ENCODE results near the gene TFCP2L1. TPM values are rescaled to one million over a fixed set of nuclear protein-coding genes. Genes with fewer than 3 reads are reported as not detected.

Gene TFCP2L1
- total RNA-seq, 1 donor from 2014 or later = 4.6 TPM

GRCh38 chr2:121242976-121243375 is 42.0 kb downstream of the TFCP2L1 start:
- DNase-seq (ENCODE audit: extremely low spot score, unreplicated experiment) = no peak
- Mint-ChIP-seq H3K4me1 (ENCODE audit: unreplicated experiment) (peaks cover 14% of the 10 kb centered on the region), H3K9me3 (no peaks in the 10 kb centered on the region), H3K27ac (no peak overlapping the region), H3K27me3 (peaks cover 2% of the 10 kb centered on the region), H3K36me3 (no peaks in the 10 kb centered on the region), H3K4me3 (no peak overlapping the region)
- no peak for TF ChIP-seq CTCF (conservative IDR thresholded peaks at IDR 0.05)

- H3K9me3 Mint-ChIP-seq = no peaks in the 10 kb centered on the region
- no peak overlapping the region for H3K27ac Mint-ChIP-seq
- H3K4me3 Mint-ChIP-seq = no peak overlapping the region
- no peaks in the 10 kb centered on the region for H3K36me3 Mint-ChIP-seq
- no peak for DNase-seq (ENCODE audit: extremely low spot score, unreplicated experiment)
- peaks cover 2% of the 10 kb centered on the region for H3K27me3 Mint-ChIP-seq
- no peak for TF ChIP-seq CTCF (conservative IDR thresholded peaks at IDR 0.05)
- peaks cover 14% of the 10 kb centered on the region for H3K4me1 Mint-ChIP-seq (ENCODE audit: unreplicated experiment)
Measured at GRCh38 chr2:121242175-121242875, 42.7 kb downstream of the TFCP2L1 start.

GRCh38 chr2:121241466-121241865 is 43.5 kb downstream of the TFCP2L1 start:
- no peaks in the 10 kb centered on the region for H3K36me3 Mint-ChIP-seq
- no peaks in the 10 kb centered on the region for H3K9me3 Mint-ChIP-seq
- no peak overlapping the region for H3K4me3 Mint-ChIP-seq
- no peak overlapping the region for H3K27ac Mint-ChIP-seq
- peaks cover 6% of the 10 kb centered on the region for H3K27me3 Mint-ChIP-seq
- peaks cover 14% of the 10 kb centered on the region for H3K4me1 Mint-ChIP-seq (ENCODE audit: unreplicated experiment)
- DNase-seq (ENCODE audit: extremely low spot score, unreplicated experiment) = no peak
- no peak for TF ChIP-seq CTCF (conservative IDR thresholded peaks at IDR 0.05)

- Mint-ChIP-seq H3K27ac (no peak overlapping the region), H3K4me3 (no peak overlapping the region)
- no peak for TF ChIP-seq CTCF (conservative IDR thresholded peaks at IDR 0.05)
Measured at GRCh38 chr2:121240436-121240835, 44.6 kb downstream of the TFCP2L1 start.

GRCh38 chr2:121239969-121240368 is 45.0 kb downstream of the TFCP2L1 start:
- Mint-ChIP-seq H3K4me1 (ENCODE audit: unreplicated experiment) (peaks cover 14% of the 10 kb centered on the region), H3K27me3 (peaks cover 7% of the 10 kb centered on the region), H3K4me3 (no peak overlapping the region), H3K36me3 (no peaks in the 10 kb centered on the region), H3K9me3 (no peaks in the 10 kb centered on the region), H3K27ac (no peak overlapping the region)
- DNase-seq (ENCODE audit: extremely low spot score, unreplicated experiment) = no peak
- no peak for TF ChIP-seq CTCF (conservative IDR thresholded peaks at IDR 0.05)

More at GRCh38 chr2:121240436-121240835, 44.6 kb downstream of the TFCP2L1 start:
- peaks cover 14% of the 10 kb centered on the region for H3K4me1 Mint-ChIP-seq (ENCODE audit: unreplicated experiment)
- no peaks in the 10 kb centered on the region for H3K36me3 Mint-ChIP-seq
- DNase-seq (ENCODE audit: extremely low spot score, unreplicated experiment) = no peak
- peaks cover 7% of the 10 kb centered on the region for H3K27me3 Mint-ChIP-seq
- no peaks in the 10 kb centered on the region for H3K9me3 Mint-ChIP-seq
